NT2/D1 (cell line): ENCODE data around the gene DUSP22.

ENCODE experiments used
- DNase-seq: peaks from one replicate; pipeline ENCODE4 v3.0.0-alpha.2; 2011; ENCODE audit warnings: low read depth, low spot score
- H3K27me3 ChIP-seq: 2 replicates; pipeline ENCODE4 v1.6.0; 2011; ENCODE audit warnings: mild to moderate bottlenecking; ENCODE audit not compliant: insufficient read length, insufficient read depth
- H3K36me3 ChIP-seq: 2 replicates; pipeline ENCODE4 v1.6.1; 2011; ENCODE audit warnings: mild to moderate bottlenecking, low read length, mixed read lengths; ENCODE audit not compliant: insufficient read depth, insufficient read length
- H3K4me1 ChIP-seq: 2 replicates; pipeline ENCODE4 v1.5.1; 2011; ENCODE audit not compliant: insufficient read depth, insufficient read length
- H3K4me3 ChIP-seq: 2 replicates; pipeline ENCODE4 v1.5.1; 2011; ENCODE audit warnings: low read depth; ENCODE audit not compliant: insufficient read length
- H3K9ac ChIP-seq: 2 replicates; pipeline ENCODE4 v1.6.0; 2011; ENCODE audit warnings: low read depth; ENCODE audit not compliant: insufficient read length
- H3K9me3 ChIP-seq: 2 replicates; pipeline ENCODE4 v1.5.1; 2011; ENCODE audit warnings: mild to moderate bottlenecking, low read length; ENCODE audit not compliant: insufficient read depth
- SUZ12 ChIP-seq: IDR thresholded peaks from 2 replicates; pipeline ENCODE4 v1.6.1; 2011; ENCODE audit not compliant: insufficient read length, insufficient read depth; ENCODE audit errors: extremely low read depth
- YY1 ChIP-seq: IDR thresholded peaks from 2 replicates; pipeline ENCODE4 v1.6.1; 2011; ENCODE audit not compliant: insufficient read length, insufficient read depth
- ZNF274 ChIP-seq: IDR thresholded peaks from 2 replicates; pipeline ENCODE4 v1.6.1; 2011; ENCODE audit warnings: mild to moderate bottlenecking, low read depth, low read length

DUSP22 gene

GRCh38 chr6:355373-356208, 63.3 kb downstream of the DUSP22 start:
- Histone ChIP-seq H3K9me3 (no peaks in the 10 kb centered on the region), H3K36me3 (no peaks in the 10 kb centered on the region), H3K4me3 (no peak overlapping the region), H3K4me1 (peaks cover 17% of the 10 kb centered on the region), H3K27me3 (peaks cover 88% of the 10 kb centered on the region), H3K9ac (no peak overlapping the region)
- peak; percentile 46 for DNase-seq
- TF ChIP-seq ZNF274 (no peak), SUZ12 (no peak), YY1 (no peak)

- Histone ChIP-seq H3K4me3 (no peak overlapping the region), H3K27me3 (peaks cover 89% of the 10 kb centered on the region), H3K9me3 (no peaks in the 10 kb centered on the region), H3K9ac (no peak overlapping the region), H3K36me3 (no peaks in the 10 kb centered on the region), H3K4me1 (peaks cover 12% of the 10 kb centered on the region)
- TF ChIP-seq SUZ12 (no peak), YY1 (no peak), ZNF274 (no peak)
- DNase-seq, result no peak
Observed at GRCh38 chr6:356828-357251, 64.6 kb downstream of the DUSP22 start.

- Histone ChIP-seq H3K4me3 (no peak overlapping the region), H3K4me1 (peaks cover 10% of the 10 kb centered on the region), H3K9me3 (no peaks in the 10 kb centered on the region), H3K27me3 (peaks cover 87% of the 10 kb centered on the region), H3K9ac (no peak overlapping the region), H3K36me3 (no peaks in the 10 kb centered on the region)
- no peak for DNase-seq
- no peak for TF ChIP-seq ZNF274
- TF ChIP-seq YY1, result no peak
- no peak for TF ChIP-seq SUZ12
Observed at GRCh38 chr6:357261-357790, 65.0 kb downstream of the DUSP22 start.

- Histone ChIP-seq H3K9ac (no peak overlapping the region), H3K4me1 (peaks cover 6% of the 10 kb centered on the region), H3K4me3 (no peak overlapping the region), H3K9me3 (peaks cover 5% of the 10 kb centered on the region; the same call in 1 of the 2 replicates), H3K27me3 (peaks cover 87% of the 10 kb centered on the region), H3K36me3 (no peaks in the 10 kb centered on the region)
- DNase-seq, result no peak
- TF ChIP-seq SUZ12, result no peak
- no peak for TF ChIP-seq YY1
- no peak for TF ChIP-seq ZNF274
Observed at GRCh38 chr6:357791-358341, 65.6 kb downstream of the DUSP22 start.

GRCh38 chr6:358432-358831, 66.1 kb downstream of the DUSP22 start:
- DNase-seq, result no peak
- H3K9me3 ChIP-seq, result peaks cover 10% of the 10 kb centered on the region; the same call in 1 of the 2 replicates
- H3K27me3 ChIP-seq, result peaks cover 87% of the 10 kb centered on the region
- H3K4me3 ChIP-seq, result no peak overlapping the region
- no peak overlapping the region for H3K9ac ChIP-seq
- H3K4me1 ChIP-seq, result peaks cover 6% of the 10 kb centered on the region
- H3K36me3 ChIP-seq, result no peaks in the 10 kb centered on the region
- TF ChIP-seq SUZ12 (no peak), YY1 (no peak), ZNF274 (no peak)

GRCh38 chr6:358847-359246, 66.6 kb downstream of the DUSP22 start:
- Histone ChIP-seq H3K4me3 (no peak overlapping the region), H3K9ac (no peak overlapping the region), H3K36me3 (no peaks in the 10 kb centered on the region), H3K9me3 (peaks cover 14% of the 10 kb centered on the region), H3K4me1 (peaks cover 6% of the 10 kb centered on the region), H3K27me3 (peaks cover 87% of the 10 kb centered on the region)
- TF ChIP-seq ZNF274 (no peak), YY1 (no peak), SUZ12 (no peak)
- no peak for DNase-seq
